SW 1271 (cell line): Measurements from ENCODE around the gene AOC3.
"Not testable (repeated sequence)": the region's sequence is repeated elsewhere in the genome, so short reads cannot be mapped to it uniquely, and the experiment has no call there.

Experiments
- DNase-seq, 2 experiments: peaks; one replicate each; lab custom pipeline; 2025; lab: John Stamatoyannopoulos, UW

Gene AOC3

DNA sequence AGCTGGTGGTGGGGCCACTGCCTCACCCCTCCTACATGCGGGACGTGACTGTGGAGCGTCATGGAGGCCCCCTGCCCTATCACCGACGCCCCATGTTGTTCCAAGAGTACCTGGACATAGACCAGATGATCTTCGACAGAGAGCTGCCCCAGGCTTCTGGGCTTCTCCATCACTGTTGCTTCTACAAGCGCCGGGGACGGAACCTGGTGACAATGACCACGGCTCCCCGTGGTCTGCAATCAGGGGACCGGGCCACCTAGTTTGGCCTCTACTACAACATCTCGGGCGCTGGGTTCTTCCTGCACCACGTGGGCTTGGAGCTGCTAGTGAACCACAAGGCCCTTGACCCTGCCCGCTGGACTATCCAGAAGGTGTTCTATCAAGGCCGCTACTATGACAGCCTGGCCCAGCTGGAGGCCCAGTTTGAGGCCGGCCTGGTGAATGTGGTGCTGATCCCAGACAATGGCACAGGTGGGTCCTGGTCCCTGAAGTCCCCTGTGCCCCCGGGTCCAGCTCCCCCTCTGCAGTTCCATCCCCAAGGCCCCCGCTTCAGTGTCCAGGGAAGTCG, 16.8 kb downstream of the AOC3 start:
- DNase-seq, result not testable (repeated sequence)

DNA sequence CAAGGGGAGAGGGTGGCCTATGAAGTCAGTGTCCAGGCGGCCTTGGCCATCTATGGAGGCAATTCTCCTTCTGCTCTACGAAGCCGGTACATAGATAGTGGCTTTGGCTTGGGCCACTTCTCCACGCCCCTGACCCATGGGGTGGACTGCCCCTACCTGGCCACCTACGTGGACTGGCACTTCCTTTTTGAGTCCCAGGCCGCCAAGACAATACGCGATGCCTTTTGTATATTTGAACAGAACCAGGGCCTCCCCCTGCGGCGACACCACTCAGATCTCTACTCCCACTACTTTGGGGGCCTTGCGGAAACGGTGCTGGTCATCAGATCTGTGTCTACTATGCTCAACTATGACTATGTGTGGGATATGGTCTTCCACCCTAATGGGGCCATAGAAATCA, 17.3 kb downstream of the AOC3 start:
- DNase-seq, result no peak

DNA sequence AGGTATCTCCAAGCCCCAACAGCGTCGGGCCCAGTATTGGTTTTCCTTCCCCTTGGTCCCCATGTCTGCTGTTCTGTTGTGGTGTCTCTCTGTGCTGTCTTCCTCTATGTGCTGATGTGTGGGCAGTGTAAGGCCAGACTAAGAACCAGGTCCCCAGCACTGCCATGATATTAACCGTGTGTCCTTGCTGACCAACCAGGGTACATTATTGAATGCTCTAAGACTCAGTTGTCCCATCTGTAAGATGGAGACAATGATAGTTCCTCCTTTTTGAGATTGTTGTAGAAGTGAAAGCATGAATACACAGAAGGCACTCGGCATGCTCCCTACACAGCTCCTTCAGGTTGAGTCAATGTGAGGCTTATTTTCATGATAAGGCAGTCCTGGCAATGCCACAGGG, 20.6 kb downstream of the AOC3 start:
- DNase-seq, result no peak

DNA sequence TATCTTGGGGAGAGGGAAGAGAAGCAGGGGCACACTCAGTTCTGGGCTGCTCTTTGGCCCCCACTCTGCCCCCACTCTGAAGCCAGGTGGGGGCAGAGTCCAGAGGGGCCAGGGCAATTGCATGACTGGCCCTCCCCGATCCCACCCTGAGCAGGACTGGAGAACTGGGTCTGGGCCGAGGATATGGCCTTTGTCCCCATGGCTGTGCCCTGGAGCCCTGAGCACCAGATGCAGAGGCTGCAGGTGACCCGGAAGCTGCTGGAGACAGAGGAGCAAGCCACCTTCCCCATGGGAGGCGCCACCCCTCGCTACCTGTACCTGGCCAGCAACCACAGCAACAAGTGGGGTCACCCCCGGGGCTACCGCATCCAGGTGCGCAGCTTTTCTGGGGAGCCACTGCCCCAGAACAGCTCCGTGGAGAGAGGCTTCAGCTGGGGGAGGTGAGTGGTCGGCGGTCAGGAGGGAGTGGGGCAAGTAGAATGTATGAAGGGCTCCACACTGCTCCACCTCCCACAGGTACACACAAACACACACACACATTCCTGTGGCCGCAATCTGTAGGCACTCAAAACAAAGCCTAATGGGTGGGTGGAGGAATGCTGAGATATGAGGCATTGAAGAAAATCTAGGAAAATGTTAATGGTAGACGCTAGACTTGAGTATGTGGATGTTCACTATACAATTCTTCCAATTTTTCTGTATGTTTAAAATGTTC, 21.4 kb downstream of the AOC3 start:
- no peak for DNase-seq

DNA sequence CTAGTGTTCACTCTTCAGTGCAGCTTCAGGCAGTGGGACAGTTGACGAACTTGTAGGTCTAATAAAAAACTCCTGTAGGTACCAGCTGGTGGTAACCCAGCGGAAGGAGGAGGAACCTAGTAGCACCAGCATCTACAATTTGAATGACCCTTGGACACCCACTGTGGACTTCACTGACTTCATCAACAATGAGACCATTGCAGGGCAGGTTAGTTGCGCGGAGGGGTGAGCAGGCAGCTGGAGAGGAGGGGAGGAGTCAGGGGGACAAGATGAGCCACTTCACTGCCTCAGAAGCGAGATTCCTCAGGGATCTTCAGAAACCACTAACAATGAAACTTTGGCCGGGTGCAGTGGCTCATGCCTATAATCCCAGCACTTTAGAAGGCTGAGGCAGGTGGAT, 22.3 kb downstream of the AOC3 start:
- DNase-seq, result no peak

DNA sequence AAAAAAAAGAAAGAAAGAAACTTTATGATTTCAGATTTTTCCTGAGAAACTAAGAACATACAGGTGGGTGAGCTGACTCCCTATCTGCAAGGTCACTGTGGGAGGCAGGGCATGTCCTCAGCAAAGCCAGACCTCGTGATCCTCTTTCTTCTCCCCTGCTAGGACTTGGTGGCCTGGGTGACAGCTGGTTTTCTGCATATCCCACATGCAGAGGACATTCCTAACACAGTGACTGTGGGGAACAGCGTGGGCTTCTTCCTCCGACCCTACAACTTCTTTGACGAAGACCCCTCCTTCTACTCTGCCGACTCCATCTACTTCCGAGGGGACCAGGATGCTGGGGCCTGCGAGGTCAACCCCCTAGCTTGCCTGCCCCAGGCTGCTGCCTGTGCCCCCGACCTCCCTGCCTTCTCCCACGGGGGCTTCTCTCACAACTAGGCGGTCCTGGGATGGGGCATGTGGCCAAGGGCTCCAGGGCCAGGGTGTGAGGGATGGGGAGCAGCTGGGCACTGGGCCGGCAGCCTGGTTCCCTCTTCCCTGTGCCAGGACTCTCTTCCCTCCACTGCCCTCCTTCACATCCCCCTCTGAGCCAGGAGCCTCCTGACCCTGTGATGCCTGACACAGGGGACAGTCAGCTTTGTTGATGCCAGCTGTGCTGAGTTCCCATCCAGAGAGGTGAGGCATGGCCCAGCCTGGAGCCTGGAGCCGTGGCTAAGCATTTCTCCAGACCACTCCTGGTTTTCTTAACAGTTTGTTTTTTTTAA, 23.1 kb downstream of the AOC3 start:
- DNase-seq, result not testable (repeated sequence)

DNA sequence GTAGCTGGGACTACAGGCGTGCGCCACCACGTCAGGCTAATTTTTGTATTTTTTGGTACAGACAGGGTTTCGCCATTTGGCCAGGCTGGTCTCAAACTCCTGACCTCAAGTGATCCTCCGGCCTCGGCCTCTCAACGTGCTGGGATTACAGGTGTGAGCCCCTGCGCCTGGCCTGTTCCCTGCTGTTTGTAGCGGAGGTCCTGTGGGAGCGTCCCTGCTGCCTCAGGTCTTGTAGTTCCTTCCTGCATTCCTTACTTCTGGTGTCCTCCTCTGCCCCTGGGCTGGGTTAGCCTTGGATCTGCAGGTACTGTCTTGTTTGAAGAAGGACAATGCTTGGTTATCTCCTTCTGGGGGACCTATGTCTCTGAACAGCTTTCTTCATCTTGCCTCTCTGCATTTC, 26.0 kb downstream of the AOC3 start:
- DNase-seq, result no peak

DNA sequence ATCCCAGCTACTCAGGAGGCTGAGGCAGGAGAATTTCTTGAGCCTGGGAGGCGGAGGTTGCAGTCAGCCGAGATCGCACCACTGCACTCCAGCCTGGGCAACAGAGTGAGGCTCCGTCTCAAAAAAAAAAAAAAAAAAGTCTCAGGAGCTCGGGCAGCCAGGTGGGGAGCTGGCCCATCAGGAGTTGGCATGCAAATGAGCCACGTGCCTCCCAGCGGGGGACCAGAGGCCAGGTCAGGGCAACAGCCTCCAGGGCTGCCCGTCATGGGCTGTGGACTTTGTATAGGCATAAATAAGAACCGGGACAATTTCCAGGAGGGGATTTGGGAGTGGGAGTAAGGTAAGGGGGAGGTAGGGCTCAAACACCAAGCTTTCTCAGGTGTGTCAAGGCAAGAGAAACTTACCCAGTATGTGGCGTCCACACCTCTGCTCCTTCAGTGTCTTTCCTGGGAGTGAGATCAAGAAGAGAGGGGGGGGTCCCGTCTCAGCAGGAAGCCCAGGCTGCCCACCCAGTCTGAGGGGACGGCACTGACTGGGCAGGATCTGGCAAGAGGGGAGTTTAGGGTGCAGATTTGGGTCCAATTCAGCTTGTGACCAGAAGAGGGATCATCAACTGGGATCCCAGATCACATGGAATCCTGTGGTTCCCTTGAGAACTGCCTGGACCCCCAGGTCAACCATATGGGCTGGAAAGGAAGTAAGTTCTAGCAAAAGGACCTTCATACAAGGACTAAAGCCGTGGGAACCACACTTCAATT, 27.3 kb downstream of the AOC3 start:
- DNase-seq, result no peak

DNA sequence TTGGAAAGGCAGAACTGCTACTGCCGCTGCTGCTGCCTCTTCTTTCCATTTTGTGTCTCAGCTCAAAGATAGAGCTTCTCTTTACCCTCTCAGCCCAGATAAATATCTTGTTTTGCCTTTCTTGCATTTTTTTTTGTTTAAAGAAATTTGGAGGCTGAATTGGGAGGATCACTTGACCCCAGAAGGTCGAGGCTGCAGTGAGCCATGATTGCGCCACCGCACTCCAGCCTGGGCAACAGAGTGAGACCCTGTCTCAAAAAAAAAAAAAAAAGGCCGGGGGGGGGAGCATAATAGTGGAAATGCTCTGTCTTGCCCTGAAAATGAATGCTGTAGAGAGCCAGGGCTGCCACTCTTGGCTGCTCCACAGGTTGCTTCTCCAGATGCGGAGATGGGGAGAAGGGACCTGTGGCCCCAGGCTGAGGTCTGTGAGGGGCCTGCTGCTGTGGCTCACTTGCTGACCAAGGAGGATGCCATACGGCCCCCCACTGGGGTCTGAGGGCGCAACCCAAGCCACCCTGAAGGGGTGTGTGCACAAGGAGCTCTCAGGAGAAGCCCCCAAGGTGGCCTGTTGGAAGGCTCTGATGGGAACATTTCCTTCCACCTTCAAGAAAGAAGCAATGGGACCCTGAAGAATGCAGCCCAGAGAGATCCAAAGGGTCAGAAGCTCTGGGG, 28.1 kb downstream of the AOC3 start:
- no peak for DNase-seq

DNA sequence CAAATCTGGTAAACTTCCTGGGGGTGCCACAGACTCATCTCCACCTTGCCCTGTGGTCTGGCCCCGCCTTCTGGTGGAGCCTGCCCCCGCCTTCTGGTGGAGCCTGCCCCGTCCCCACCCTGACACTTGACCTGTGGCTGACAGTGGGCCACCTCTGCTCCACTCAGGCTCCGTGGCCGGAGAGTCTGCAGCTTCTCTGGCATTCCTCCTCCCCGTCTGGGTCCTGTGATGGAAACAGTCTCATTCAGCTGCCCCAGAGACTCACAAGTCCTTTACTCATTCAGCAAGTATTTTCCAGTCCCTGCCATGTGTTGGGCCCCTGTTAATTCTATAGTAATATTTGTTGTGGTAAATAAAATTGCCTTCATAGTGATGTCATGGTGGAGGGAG, 28.6 kb downstream of the AOC3 start:
- DNase-seq, result no peak

DNA sequence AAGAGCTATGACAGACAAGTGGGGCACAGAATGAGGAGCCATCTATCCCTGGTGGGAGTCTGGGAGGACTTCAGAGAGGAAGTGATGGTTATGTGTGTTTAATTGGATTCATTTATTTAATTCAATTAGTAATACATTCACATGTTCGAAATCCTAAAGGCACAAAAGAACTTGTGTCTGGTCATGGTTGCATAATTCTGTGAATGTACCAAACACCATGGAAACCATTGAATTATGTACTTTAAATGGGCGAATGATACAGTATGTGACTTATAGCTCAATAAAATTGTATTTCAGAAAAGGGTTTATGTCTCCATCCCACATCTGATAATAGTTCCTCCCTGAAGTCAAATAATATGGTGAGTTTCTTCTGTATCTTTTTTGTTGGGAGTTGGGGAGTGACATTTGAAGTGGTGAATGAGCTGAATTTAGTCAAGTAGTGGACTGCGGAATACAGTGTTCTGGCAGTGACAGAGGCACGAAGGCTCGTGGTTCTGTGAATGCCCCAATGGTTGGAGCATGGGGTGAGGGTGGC, 29.8 kb downstream of the AOC3 start:
- DNase-seq, result no peak

DNA sequence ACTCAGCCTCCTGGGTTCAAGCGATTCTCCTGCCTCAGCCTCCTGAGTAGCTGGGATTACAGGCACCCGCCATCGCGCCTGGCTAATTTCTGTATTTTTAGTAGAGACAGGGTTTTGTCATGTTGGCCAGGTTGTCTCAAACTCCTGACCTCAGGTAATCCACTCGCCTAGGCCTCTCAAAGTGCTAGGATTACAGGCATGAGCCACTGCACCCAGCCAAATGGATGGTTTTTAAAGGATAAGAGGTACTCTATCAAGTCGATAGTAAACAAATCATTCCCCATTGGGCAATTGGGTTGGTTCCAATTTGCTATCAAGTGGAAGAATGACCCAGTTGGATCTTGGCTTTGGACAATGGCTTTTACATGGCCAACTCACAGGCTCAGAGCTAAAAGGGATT, 30.7 kb downstream of the AOC3 start:
- not testable (repeated sequence) for DNase-seq

DNA sequence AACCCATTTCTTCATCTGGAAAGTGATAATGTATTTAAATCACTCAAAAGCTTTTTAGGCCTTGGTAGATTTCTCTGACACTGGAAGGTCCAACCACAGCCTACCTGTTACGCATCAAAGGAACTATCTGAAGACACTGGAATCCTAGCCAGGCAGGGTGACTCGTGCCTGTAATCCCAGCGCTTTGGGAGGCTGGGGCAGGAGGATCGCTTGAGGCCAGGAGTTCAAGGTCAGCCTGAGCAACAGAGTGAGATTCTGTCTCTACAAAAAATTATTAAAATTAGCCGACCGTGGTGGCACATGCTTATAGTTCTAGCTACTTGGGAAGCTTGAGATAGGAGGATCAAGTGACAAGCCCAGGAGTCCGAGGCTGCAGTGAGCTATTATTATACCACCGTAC, 31.2 kb downstream of the AOC3 start:
- DNase-seq, result no peak

DNA sequence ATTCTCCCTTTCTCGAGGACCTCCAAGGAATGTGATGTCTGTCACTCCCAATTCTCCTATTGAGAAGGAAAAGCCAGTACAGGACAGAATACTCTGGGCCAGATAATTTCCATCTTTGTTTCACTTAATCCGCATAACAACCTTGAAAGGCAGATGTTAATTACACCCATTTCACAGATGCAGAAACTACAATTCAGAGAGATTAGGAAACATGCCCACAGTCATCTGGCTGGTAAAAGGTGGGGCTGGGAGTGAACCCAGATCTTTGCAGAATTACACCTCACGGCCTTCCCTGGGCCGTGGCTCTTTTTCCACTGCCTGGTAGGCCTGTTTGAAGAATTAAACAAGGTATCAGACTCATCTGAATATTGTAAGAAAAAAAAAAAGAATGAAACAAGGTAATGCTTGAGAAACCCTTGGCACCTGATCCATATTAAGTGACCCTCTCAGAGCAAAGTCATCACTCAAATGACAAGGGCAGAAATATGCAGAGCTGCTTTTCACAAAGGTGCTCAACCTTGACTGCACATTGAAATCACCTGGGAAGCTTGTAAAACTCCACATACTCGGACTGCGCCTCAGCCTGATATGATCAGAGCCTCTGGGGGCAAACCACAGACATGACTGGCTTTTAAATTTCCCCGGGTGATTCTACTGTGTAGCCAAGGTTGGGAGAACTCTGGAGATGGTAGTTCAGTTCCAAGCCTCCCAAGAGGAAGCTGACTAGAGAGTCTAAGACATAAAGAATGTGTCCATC, 33.0 kb downstream of the AOC3 start:
- no peak for DNase-seq

DNA sequence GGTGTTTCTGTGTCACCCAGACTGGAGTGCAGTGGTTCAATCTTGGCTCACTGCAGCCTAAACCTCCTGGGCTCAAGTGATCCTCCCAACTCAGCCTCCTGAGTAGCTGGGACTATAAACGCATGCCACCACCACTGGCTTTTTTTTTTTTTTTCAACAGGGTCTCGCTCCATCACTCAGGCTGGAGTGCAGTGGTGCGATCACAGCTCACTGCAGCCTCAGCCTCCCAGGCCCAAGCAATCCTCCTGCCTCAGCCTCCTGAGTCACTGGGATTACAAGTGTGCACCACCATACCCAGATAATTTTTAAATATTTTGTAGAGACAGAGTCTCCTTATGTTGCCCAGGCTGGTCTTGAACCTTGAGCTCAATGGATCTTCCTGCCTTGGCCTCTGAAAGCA, 34.8 kb downstream of the AOC3 start:
- DNase-seq, result not testable (repeated sequence)

DNA sequence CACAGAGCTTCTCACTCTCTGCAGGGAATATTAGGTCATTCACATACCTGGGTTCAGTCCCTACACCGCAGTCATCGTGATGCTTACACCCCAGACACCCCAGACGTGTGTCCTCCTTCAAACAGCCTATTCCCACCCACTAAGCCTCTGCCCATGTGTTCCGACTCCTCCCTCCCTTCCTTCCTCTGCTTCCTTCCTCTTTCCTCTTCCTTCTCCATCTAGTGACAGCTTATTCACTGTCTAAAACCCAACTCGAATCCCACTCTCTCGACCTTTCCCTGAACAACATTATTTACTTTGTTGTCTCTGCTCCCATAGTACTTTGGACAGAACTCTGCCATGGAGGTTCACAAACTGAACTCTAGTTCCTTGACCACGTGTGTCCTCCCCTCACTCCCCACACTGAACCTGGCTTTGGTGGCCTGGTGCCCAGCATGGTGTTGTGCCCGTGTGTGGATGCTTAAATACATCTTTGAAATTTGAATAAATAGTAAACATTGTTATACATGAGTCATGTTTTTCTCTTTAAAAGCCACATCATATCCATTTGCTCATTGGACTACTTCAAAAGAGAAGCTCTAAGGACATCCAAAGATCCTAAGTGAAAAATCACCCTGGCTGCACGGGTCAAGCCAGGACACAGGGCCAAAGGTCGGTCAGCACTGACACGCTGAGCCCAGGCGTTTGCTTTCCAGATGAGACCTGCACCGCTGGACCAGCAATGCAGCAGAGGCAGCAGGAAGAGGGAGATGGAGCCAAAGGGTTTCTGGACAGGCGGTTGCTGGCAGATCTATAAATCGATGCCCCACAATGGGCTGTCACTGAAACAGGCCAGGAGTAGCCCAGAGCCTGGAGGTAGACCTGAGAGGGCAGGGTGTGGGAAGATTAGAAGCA, 35.5 kb downstream of the AOC3 start:
- DNase-seq, result no peak

DNA sequence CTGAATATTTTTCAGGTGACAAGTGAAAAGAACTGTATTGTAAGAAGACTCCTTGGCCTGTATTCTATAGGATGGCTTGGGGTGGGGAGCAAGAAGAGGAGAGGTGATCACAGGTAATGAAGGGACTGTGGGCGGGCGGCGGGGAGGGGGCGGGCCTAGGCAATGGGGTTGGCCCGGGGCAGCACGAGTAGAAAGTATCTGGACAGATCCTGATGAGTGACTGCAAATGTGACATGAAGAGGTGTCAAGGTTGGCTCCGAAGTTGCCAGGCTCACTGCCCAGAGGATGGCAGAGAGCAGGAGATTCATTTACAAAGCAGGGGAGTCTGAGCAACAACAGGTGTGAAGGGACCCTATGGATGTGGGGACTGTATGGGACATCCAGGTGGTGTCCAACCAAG, 38.8 kb downstream of the AOC3 start:
- DNase-seq, result no peak

DNA sequence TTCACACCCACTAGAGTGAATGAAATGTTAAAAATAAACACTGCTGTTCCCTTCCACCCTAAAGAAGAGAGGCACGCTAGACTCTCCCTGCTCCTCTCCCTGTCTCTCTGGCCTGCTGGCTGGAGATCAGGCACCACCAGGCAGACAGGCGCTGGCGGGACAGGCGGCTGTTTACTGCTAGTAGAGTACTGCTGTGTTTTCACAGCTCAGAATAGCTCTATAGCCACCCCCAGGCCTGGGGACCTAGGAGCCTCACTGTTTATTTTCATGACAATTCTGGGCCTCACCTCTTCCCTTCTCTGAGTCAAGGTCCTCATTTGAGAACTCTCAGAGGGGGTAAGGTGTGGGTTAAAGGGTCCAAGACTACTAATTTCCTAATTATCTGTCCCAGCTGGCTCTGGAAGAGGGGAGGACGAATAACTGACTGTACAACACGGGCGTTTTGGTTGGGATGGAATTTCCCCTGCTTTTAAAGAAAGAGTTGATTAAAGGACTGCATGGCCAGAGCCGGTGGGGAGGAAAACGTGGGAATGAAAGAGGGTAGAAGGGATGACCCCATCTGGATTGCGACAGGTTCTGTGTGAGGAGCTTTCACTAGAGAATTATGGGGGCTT, 40.6 kb downstream of the AOC3 start:
- DNase-seq, result no peak

DNA sequence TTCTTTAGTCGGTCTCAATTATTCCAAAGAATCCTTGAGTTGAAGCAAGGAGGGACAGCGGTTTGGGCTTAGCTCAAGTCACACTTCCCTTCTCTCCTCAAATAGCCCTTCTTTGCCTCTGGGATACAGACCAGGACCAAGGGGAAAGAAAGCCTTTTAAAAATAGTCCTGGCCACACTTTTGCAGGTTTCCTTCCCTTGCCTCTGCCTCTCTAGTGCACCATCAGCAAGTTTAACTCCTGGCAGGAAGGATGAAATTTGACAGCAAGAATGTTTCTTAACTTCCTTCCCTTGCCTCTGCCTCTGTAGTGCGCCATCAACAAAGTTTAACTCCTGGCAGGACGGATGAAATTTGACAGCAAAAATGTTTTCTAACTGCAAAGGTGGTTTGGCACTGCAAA, 42.4 kb downstream of the AOC3 start:
- DNase-seq, result no peak
